GM21367 (cell line): ENCODE measurements around the gene SETD2.
"Not testable (repeated sequence)": the region's sequence is repeated elsewhere in the genome, so short reads cannot be mapped to it uniquely, and the experiment has no call there.

Experiments
- ATAC-seq: cut with Tn5 transposase; IDR thresholded peaks from one replicate; pipeline ENCODE4 v1.9.1; 2021; ENCODE audit not compliant: unreplicated experiment

The SETD2 gene

DNA sequence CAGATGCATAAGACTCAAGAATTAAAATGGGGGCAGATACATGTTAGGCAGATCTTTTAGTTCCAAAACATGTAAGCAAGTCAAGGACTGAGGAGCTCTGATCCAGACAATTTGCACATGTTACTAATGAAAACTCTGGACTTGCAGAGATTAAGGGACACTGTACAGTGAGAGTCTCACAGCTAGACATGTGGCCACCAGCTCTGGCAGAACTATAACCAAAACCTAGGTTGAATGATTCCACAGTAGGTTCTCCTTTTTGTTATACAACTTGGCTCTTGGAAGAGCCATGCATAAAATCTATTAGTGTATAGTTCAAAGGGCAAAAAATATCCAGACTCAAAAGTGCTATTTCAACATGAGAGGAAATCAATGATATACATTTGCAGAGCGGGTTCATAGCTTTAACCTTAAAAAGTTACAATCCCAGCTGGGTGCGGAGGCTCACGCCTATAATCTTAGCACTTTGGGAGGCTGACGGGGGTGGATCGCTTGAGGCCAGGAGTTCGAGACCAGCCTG, 61.8 kb downstream of the SETD2 start:
- ATAC-seq, result no peak

DNA sequence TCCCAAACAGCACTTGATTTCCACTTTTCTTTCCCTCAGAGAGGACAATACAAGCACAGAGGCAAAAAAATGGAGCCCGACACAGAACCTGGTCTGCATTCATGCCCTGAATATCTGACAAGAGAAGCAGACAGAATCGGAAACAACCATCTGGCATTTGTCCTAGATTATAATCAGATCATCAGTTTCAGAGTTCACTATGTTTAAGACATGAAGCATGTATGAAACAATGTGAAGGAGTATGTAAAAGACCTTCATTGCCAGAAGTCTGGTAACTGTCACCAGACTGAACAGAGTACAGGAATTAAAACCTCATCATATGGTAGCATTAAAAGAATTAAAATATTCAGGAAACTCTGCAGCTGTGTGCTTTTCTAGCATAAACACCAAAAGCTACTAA, 65.0 kb downstream of the SETD2 start:
- no peak for ATAC-seq

DNA sequence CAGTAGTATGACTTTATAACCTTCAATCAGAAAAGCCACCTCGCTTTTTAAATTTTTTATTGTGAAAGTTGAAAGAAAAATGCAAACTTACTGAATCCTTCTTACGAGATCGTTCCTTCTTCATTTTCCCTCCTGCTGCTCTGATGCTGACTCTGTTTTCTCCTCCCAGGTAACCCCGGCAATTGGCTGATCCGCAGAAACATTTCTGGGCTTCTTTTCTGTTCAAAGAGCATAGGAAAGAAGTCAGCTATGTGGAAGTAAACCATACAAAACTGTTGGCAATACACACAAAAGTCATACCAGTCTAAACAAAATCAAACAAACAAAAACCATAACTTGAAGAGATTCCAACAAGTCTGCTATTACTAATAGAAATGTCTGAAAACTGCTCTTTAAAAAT, 66.0 kb downstream of the SETD2 start:
- ATAC-seq, result no peak

DNA sequence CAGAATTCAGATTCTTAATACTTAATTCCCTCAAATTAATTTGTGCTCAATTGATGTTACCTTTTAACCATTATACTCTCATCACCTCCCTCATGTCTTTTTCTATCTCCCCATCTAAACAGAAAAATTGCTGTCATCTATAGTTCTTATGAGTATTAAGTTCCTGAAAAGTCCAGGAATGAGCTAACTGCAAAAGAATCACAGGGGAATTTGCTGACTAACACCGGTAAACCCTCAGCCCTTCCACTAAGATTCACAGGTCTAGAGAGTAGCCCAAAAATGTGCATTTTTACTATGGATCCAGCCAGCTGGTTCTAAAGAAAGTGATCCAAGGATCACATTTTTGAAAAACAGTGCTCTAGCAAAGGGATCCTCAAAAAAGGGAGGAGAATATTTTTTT, 67.0 kb downstream of the SETD2 start:
- ATAC-seq, result no peak

DNA sequence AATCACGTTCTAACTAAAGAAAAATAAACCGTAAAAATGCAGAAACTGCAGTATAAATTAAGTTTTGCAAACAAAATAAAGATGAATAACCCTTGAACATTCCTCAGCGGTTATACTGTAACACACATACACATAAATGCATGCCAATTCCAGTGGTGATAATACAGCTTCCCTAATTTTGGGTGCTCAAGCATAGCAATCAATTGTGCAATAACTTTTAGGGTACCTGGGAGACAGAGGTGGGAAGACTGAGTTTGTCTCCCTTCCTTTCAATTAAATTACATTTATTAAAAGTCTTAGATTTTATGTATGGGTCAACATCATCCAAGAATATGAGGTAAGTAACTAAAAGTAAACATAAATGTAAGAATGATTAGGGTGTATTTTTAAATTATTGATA, 71.8 kb downstream of the SETD2 start:
- ATAC-seq, result no peak

DNA sequence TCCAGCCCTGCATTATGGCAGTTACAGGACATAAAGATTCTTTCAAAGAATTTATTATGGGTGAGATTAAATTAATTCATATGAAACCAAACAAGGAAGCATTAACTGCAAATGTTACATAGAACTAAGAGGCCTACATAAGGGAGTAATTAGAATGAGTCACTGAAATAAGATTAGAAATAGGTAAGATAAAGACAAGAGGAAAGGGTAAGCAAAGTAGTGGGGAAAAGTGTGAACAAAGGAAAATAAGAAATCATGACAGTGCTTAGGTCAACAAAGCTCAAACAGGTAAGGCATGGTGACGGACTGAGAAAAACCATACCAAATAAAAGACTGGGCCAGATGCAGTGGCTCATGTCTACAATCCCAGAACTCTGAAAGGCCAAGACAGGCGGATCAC, 74.3 kb downstream of the SETD2 start:
- no peak for ATAC-seq

DNA sequence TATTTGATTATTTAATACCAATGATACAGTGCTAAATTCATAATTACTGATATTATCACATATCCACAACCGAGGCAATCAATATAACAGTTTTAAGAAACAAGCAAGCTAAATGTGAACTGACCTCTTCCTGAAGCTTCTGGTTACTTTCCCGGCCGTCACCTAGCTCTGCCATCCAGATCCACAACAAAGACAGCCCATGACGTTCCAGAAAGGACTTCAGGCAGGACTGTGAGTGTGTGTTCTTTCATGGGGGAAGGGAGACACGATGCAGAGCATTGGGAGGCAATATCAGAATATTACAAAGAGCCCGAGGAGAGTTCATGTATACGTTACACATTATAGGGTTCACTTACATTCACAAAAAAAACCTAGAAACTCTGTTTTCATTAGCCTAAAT, 77.8 kb downstream of the SETD2 start:
- ATAC-seq, result no peak

DNA sequence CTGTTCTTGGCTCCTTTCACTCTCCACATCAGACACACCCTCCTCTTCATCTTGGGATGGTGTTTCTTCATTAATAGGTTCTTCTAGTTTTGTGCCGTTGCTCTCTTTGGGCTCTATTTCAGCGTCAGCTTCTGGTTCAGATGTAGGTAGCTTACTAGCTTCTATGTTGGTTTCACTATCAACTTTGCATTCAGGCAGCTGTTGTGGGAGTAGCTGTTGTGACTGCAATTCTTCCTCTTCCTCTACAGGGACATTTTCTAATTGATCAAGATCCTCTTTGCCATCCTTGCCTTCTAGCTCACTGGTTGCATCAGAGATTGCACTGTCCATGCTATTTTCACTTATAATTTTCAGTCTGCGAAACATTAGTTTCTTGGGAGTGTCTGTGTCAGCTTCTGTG, 80.1 kb downstream of the SETD2 start:
- no peak for ATAC-seq

DNA sequence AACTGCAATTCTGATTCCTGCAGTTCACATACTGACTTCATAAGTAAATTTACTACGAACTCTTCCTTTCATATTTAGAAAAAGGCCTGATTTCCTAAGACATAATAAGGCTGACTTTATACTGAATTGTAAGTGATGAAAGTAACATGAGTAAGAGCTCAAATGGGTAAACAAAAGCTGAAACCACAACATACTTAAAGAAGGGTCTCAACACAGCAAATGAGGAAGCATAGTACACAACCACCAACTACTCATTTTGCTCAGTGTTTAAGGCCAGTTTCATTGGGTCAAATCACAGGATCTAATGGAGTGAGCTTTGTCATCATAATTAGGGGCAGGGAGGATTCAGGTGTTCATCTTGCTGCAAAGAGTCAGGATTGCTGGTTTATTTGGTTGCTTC, 81.4 kb downstream of the SETD2 start:
- no peak for ATAC-seq

DNA sequence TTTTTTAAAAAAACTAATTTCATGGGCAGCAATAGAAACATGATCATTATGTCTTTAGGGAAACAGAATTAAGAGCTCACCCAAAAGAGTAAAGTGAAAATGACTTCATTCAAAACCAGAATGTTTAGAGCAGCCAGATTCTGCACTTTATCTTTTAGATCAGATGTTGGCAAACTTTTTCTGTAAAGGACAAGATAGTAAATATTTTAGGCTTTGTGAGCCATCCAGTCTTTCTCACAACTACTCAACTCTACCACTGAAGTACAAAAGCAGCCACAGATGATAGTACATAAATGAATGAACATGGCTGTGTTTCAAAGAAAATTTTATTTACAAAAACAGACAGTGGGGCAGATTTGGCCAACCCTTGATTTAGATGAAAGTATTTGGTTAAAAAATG, 84.5 kb downstream of the SETD2 start:
- ATAC-seq, result no peak

DNA sequence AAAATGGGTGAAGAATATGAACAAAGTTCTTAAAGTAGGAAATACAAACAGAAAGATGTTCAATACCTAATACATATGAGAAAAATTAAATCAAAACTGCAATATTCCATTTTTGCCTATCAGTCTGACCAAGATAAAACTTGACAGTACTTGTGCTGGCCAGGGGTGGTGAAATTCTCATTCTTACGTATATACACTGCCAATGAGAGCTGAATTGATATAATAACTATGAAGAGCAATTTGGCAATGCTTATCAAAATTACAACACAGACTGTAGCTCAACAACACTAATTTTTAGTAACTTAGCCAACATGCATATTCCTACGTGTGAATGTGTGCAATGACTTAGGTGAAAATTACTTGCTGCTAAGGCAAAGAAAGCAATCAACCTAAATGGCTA, 90.2 kb downstream of the SETD2 start:
- no peak for ATAC-seq

DNA sequence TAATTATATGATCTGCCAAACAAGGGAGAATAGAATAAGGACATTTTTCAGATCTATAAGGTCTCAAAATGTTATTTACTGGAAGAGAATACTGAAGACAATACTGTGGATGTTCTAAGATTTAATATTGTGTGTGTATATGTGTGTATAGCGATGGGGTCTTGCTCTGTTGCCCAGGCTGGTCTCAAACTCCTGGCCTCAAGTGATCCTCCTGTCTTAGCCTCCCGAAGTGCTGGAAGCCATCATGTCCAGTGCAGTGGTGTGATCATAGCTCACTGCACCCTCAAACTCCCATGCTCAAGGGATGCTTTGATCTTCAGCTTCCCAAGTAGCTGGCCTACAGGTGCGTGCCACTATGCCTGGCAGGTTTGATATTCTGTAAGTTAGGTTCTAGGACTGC, 93.1 kb downstream of the SETD2 start:
- ATAC-seq, result no peak

DNA sequence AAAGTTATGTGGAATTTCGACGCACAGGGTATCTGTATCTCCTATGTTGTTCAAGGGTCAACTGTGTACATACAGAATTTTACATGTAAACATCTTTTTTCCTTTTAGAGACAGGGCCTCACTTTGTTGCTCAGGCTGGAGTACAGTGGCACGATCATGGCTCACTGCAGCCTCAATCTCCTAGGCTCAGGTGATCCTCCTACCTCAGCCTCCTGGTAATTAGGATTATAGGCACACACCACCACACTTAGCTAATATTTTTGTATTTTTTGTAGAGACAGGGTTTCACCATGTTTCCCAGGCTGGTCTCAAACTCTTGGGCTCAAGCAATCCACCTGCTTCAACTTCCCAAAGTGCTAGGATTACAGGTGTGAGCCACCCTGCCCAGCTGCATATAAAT, 97.7 kb downstream of the SETD2 start:
- not testable (repeated sequence) for ATAC-seq

DNA sequence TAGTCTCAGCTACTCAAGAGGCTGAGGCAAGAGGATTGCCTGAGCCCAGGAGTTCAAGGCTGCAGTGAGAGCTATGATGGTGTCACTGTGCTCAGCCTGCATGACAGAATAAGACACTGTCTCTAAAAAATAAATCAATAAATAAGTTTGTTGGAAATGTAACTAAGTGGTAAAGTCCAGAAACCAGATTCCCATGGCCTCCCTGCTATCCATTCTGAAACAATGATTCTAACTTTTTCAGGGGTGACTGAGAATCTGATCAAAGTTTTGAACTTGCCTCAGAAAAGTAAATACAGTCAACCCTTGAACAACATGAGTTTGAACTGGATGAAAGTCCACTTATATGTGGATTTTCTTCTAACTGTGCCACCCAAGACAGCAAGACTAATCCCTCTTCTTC, 98.2 kb downstream of the SETD2 start:
- no peak for ATAC-seq

DNA sequence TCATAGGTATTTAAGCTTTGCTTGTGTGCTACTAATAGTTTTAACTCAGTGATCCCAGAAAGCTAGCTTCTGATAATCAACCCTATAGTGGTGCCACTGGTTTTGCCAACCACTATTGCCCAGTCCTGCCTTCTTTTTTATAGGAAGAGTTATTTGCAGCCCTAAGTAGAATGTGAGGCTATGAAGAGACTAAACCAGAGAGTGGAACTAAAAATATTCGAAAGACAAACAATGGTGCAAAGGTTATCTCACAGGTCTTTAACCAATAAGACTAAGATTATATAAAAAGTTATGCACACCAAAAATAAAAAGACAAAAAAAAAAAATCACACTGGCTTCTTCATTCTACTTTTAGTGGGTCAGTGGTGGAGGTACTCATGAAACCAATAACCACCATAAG, 98.9 kb downstream of the SETD2 start:
- ATAC-seq, result no peak

DNA sequence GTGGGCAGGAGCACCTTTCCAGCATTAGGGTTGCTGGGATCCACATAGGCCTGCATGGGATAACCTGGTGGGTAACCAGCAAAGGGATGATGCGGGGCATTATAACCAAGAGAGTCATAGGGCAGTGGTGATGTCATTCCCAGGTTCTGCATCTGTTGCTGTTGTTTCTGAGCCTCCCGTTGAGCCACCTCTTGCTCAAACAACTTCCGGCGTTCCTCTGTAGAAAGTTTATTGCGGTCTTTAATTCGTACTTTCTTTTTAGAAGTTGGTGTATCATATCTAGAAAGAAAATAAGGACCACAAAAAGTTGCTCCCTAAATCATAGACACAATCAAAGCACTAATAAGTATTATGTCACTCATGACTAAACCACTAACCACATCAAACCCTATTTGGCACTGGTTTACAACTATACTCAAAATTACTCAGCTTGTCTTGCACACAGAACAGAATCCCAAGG, 106.7 kb downstream of the SETD2 start:
- ATAC-seq, result no peak

DNA sequence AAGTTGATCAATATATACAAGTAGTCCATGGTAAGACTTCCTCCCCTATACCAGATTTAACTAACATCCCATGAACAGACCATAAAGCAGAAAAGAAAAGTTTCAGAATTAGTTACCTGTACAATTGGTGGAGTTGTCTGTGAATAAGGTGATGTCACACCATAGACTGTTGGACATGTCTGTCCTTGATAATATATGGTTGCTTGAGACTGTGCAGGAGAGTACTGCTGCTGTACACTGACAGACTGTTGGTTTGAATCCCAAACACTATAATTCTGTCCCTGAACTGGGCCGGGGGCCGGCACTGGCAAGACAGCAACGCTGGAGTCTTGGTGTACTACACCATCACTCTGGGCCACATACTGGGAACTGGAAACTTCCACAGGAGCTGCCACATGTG, 107.2 kb downstream of the SETD2 start:
- no peak for ATAC-seq

DNA sequence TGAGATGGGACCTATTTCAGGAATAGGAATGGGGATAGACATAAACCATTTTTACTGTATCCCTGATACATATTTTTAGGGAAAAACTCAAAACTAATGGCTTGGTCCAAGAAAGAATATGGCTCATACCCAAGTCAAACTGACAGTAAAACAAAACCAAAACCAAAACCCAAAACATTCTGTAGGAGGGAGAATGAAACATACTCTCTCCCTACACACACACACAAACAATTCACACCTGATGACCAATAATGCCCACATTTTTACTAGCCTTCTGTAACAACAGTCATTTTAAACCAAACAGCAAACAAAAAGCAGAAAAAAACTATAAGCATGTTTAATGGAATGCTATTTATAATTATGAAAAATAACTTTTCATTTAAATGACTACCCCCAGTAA, 109.5 kb downstream of the SETD2 start:
- no peak for ATAC-seq

DNA sequence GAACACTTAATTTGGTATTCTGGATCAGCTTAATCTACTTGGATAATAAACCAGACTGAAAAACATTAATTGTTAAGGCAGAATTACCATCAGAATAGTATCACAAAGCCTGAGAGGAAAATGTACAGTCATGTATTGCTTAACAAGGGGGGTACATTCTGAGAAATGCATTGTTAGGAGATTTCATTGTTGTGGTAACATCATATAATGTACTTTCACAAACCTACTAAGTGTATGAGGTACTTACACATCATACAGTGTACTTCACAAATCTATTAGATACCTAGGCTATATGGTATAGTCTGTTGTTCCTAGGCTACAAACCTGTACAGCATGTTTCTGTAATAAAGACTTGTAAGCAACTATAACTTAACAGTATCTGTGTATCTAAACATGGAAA, 116.2 kb downstream of the SETD2 start:
- ATAC-seq, result no peak

DNA sequence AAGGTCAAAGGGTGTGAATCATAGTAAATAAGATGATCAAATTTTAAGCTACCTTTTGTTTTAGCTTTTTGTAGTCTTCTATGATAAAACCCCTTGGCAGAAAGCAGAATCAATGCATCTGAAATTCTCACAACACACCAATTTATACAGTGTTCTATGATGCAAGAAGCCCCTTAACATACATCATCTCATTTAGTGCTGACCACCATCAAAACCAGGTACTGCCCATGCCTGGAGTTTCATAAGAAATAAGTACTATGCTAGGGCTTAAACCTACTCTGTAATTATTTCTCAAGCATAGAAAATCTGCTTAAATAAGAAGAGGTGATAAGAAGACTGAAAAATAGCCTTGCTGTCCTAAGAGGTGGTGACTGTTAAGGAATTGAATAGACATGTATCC, 116.8 kb downstream of the SETD2 start:
- ATAC-seq, result no peak

DNA sequence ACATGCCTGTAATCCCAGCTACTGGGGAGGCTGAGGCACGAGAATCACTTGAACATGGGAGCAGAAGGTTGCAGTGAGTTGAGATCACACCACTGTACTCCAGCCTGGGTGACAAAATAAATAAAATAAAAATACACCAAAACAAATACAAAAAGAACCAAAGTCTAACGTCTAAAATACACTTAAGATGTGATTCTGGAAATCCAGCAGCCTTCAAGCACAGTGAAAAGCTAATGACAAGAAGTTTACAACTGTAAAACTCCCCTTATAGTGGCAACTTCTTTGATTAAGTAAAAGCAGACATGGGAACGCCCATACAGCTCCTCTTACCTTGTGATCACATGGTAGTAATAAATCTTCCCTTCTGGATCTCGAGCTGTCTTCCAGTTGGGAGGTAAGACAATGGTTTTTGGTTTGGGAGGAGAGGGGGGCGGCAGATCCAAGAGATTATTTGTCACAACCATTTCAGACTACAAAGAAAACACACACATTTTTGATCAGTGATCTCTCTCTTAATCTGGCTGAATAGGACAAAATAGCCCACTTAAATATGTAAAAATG, 121.6 kb downstream of the SETD2 start:
- ATAC-seq, result no peak

DNA sequence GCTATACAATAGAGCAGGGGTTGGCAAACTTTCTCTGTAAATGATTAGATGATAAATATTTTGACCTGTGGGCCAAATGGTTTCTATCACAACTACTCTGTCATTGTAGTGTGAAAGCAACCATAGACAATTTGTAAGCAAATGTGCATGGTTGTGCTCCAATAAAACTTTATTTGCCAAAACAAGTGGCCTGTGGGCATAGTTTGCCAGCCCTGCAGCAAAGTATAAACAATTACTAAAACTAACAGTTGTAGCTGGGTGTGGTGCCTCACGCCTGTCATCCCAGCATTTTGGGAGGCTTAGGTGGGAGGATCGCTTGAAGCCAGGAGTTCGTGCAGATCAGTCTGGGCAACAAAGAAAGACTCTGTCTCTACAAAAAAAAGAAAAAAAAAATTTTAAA, 122.8 kb downstream of the SETD2 start:
- ATAC-seq, result no peak

DNA sequence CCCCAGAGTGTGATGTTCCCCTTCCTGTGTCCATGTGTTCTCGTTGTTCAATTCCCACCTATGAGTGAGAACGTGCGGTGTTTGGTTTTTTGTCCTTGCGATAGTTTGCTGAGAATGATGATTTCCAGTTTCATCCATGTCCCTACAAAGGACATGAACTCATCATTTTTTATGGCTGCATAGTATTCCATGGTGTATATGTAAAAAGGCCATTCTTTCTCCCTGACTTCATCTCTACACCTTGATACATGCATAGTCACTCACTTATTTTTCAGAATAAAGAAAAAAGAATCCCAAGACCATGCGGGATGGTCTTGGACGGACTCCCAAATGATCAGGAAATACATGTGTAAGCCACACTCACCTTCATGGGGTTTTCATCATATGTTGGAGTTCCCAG, 126.6 kb downstream of the SETD2 start:
- ATAC-seq, result not testable (repeated sequence)

DNA sequence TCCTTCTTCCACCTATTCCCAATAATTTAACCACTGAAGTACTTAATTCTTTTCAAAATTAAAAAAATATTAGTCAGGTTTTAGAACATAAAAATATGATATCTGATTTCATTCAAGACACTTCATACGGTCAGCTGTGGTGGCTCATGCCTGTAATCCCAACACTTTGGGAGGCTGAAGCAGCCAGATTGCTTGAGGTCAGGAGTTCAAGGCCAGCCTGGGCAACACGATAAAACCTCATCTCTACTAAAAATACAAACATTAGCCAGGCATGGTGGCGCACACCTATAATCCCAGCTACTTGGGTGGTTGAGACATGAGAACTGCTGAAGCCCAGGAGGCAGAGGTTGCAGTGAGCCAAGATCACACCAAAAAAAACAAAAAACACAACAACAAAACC, 127.8 kb downstream of the SETD2 start:
- ATAC-seq, result no peak
